Measurements from ENCODE around the gene ARHGEF12. TPM values are rescaled to one million over a fixed set of nuclear protein-coding genes. Genes with fewer than 3 reads are reported as not detected.

Gene ARHGEF12
- polyA plus RNA-seq, 1 donor (not counting 4 experiments of a cell fraction or from before 2014, with no cell fraction given): 28.8 TPM

GRCh38 chr11:120289426-120289825 lies 46.8 kb upstream of the ARHGEF12 start:
- Histone ChIP-seq H3K36me3 (ENCODE audit: control insufficient read depth in 2 of 2, extremely low read depth in 1 of 2, insufficient read depth in 2 of 2, low read length in 2 of 2) (no peaks in the 10 kb centered on the region), H3K4me1 (ENCODE audit: control insufficient read depth, extremely low read depth, insufficient read depth, low read length) (peaks cover 24% of the 10 kb centered on the region), H4K20me1 (ENCODE audit: control insufficient read depth, extremely low read depth, insufficient read depth, low read length) (no peaks in the 10 kb centered on the region), H3K9me1 (ENCODE audit: control insufficient read depth, extremely low read depth, insufficient read depth, low read length) (no peaks in the 10 kb centered on the region), H3K9me3 (ENCODE audit: control insufficient read depth, low read depth, low read length) (no peaks in the 10 kb centered on the region), H3K79me2 (ENCODE audit: control insufficient read depth, insufficient read depth, low read length) (no peaks in the 10 kb centered on the region), H3K4me3 (ENCODE audit: control insufficient read depth in 2 of 3, extremely low read depth in 1 of 3, insufficient read depth in 2 of 3, low read depth in 1 of 3, low read length in 3 of 3) (no peak overlapping the region), H3K4me2 (ENCODE audit: control insufficient read depth, extremely low read depth, insufficient read depth, low read depth, low read length) (no peak overlapping the region), H3K9ac (ENCODE audit: control insufficient read depth, extremely low read depth, insufficient read depth, low read length) (no peak overlapping the region), H2AFZ (ENCODE audit: control insufficient read depth, low read length) (no peak overlapping the region), H3K27me3 (ENCODE audit: control insufficient read depth, extremely low read depth, insufficient read depth, low read length) (peaks cover 7% of the 10 kb centered on the region), H3K27ac (ENCODE audit: control insufficient read depth, insufficient read depth, low read length) (no peak overlapping the region)
- no peak for DNase-seq (ENCODE audit: low read depth, low spot score)
- dilution Hi-C loops (cut with MboI; ENCODE audit: extremely low pct_ligation_motif_present, low sequenced_read_pairs): no loop called here
- TF ChIP-seq EZH2 (IDR thresholded peaks at IDR 0.05; ENCODE audit: low read length) (no peak), CTCF (optimal IDR thresholded peaks at IDR 0.05 in 1 of 3, IDR thresholded peaks at IDR 0.05 in 1 of 3, conservative IDR thresholded peaks at IDR 0.05 in 1 of 3; ENCODE audit: extremely low read depth in 1 of 3, insufficient read depth in 2 of 3, low read length in 3 of 3) (no peak)
- FAIRE-seq: no peak

GRCh38 chr11:120290956-120291355 lies 45.3 kb upstream of the ARHGEF12 start:
- Histone ChIP-seq H3K4me2 (ENCODE audit: control insufficient read depth, extremely low read depth, insufficient read depth, low read depth, low read length) (no peak overlapping the region), H3K36me3 (ENCODE audit: control insufficient read depth in 2 of 2, extremely low read depth in 1 of 2, insufficient read depth in 2 of 2, low read length in 2 of 2) (no peaks in the 10 kb centered on the region), H4K20me1 (ENCODE audit: control insufficient read depth, extremely low read depth, insufficient read depth, low read length) (no peaks in the 10 kb centered on the region), H2AFZ (ENCODE audit: control insufficient read depth, low read length) (no peak overlapping the region), H3K4me3 (ENCODE audit: control insufficient read depth in 2 of 3, extremely low read depth in 1 of 3, insufficient read depth in 2 of 3, low read depth in 1 of 3, low read length in 3 of 3) (no peak overlapping the region), H3K9ac (ENCODE audit: control insufficient read depth, extremely low read depth, insufficient read depth, low read length) (no peak overlapping the region), H3K9me3 (ENCODE audit: control insufficient read depth, low read depth, low read length) (no peaks in the 10 kb centered on the region), H3K9me1 (ENCODE audit: control insufficient read depth, extremely low read depth, insufficient read depth, low read length) (no peaks in the 10 kb centered on the region), H3K4me1 (ENCODE audit: control insufficient read depth, extremely low read depth, insufficient read depth, low read length) (peaks cover 35% of the 10 kb centered on the region), H3K79me2 (ENCODE audit: control insufficient read depth, insufficient read depth, low read length) (no peaks in the 10 kb centered on the region), H3K27me3 (ENCODE audit: control insufficient read depth, extremely low read depth, insufficient read depth, low read length) (peaks cover 7% of the 10 kb centered on the region), H3K27ac (ENCODE audit: control insufficient read depth, insufficient read depth, low read length) (no peak overlapping the region)
- dilution Hi-C loops (cut with MboI; ENCODE audit: extremely low pct_ligation_motif_present, low sequenced_read_pairs): no loop called here
- FAIRE-seq (no peak), DNase-seq (ENCODE audit: low read depth, low spot score) (no peak)
- TF ChIP-seq EZH2 (IDR thresholded peaks at IDR 0.05; ENCODE audit: low read length) (no peak), CTCF (optimal IDR thresholded peaks at IDR 0.05 in 1 of 3, IDR thresholded peaks at IDR 0.05 in 1 of 3, conservative IDR thresholded peaks at IDR 0.05 in 1 of 3; ENCODE audit: extremely low read depth in 1 of 3, insufficient read depth in 2 of 3, low read length in 3 of 3) (no peak)
